HCT116 (cell line): ENCODE data around the gene ADGRF5. TPM values are rescaled to one million over a fixed set of nuclear protein-coding genes. Genes with fewer than 3 reads are reported as not detected.
"Not testable (repeated sequence)": the region's sequence is repeated elsewhere in the genome, so short reads cannot be mapped to it uniquely, and the experiment has no call there.

Experiments
- ATAC-seq: fragments of 200-7000 bp; cut with Tn5 transposase; 2 replicates; pipeline ENCODE4 v1.9.1; 2020; ENCODE audit warnings: mild to moderate bottlenecking, moderate library complexity
- BruUV-seq: library from RNA; stranded (reverse); fragments of 400-500 nt; replicated peaks from 2 replicates; lab custom pipeline; 2021; lab: Mats Ljungman, UMichigan
- CTCF ChIA-PET: fragments of 300-600 bp; sonication (Branson Sonifier 250); formaldehyde crosslinking; loops from one replicate; lab custom pipeline; 2021; ENCODE audit warnings: antibody characterized with exemption; lab: Charles Lee
- POLR2A ChIA-PET: fragments of 300-600, 350-600 bp; sonication (Branson Sonifier 250); formaldehyde crosslinking; loops from one replicate; lab custom pipeline; 2021; ENCODE audit warnings: antibody characterized with exemption; lab: Charles Lee
- RAD21 ChIA-PET, 2 experiments: fragments of 300-600 bp; sonication (Branson Sonifier 250); formaldehyde crosslinking; loops; one replicate each; lab custom pipeline; 2023; ENCODE audit warnings: low total read pairs in 2 of 2; ENCODE audit not compliant: uncharacterized antibody in 2 of 2, unreplicated experiment in 2 of 2, low non-redundant PET in 1 of 2; lab: Charles Lee
- DNase-seq: peaks from one replicate; pipeline ENCODE4 v3.0.0-alpha.2; 2010; ENCODE audit warnings: low read depth, low spot score
- H2AFZ ChIP-seq: fragments of 200-600 bp; shearing (Covaris generic), sonication (generic); 2 replicates; pipeline ENCODE4 v1.6.1; 2017; ENCODE audit warnings: low read depth, mixed run types, mixed read lengths, antibody characterized with exemption, low read length; ENCODE audit not compliant: poor library complexity, severe bottlenecking
- H3K27ac ChIP-seq: 2 replicates; pipeline ENCODE4 v1.5.1; 2012; ENCODE audit warnings: low read depth, low read length
- H3K27me3 ChIP-seq: fragments of 200-600 bp; sonication (generic); 2 replicates; pipeline ENCODE4 v1.6.1; 2016; ENCODE audit warnings: mixed run types, low read length, mixed read lengths; ENCODE audit not compliant: insufficient read depth
- H3K36me3 ChIP-seq, 2 experiments: fragments of 200-500 bp in 1 of 2; fragments of 200-600 bp in 1 of 2; sonication (Bioruptor generic) in 1 of 2; sonication (generic) in 1 of 2; 2 replicates each; pipeline versions ENCODE4 v1.5.1 to v1.6.1; 2014 to 2016; ENCODE audit warnings: low read length in 2 of 2, inconsistent platforms in 1 of 2, mixed read lengths in 1 of 2, mixed run types in 1 of 2; ENCODE audit not compliant: insufficient read depth in 2 of 2, control insufficient read depth in 1 of 2
- H3K4me1 ChIP-seq, 2 experiments: fragments of 200-600 bp in 1 of 2; sonication (generic) in 1 of 2; 2 replicates each; pipeline versions ENCODE4 v1.5.1 to v1.6.1; 2012 to 2017; ENCODE audit warnings: low read length in 2 of 2, inconsistent platforms in 1 of 2, mild to moderate bottlenecking in 1 of 2, mixed read lengths in 1 of 2, mixed run types in 1 of 2, moderate library complexity in 1 of 2; ENCODE audit not compliant: insufficient read depth in 2 of 2, control insufficient read depth in 1 of 2
- H3K4me2 ChIP-seq: fragments of 200-600 bp; sonication (generic); 2 replicates; pipeline ENCODE4 v1.6.1; 2017; ENCODE audit warnings: mixed run types, low read length, mixed read lengths
- H3K4me3 ChIP-seq, 2 experiments: fragments of 200-600 bp in 1 of 2; sonication (generic) in 1 of 2; replicated peaks in 1 of 2; 2 replicates each; pipeline ENCODE4 v1.5.1; 2011 to 2016; ENCODE audit warnings: low read length in 2 of 2, control low read depth in 1 of 2, low read depth in 1 of 2, mild to moderate bottlenecking in 1 of 2, mixed read lengths in 1 of 2, mixed run types in 1 of 2
- H3K79me2 ChIP-seq: fragments of 200-600 bp; sonication (generic); 2 replicates; pipeline ENCODE4 v1.6.1; 2017; ENCODE audit warnings: mild to moderate bottlenecking, mixed run types, low read length, moderate library complexity, mixed read lengths; ENCODE audit not compliant: insufficient read depth
- H3K9ac ChIP-seq: fragments of 200-600 bp; sonication (generic); 2 replicates; pipeline ENCODE4 v1.6.1; 2016; ENCODE audit warnings: low read length, mixed read lengths
- H3K9me2 ChIP-seq: fragments of 200-600 bp; sonication (generic), shearing (Covaris generic); 2 replicates; pipeline ENCODE4 v1.6.1; 2017; ENCODE audit warnings: mixed run types, mild to moderate bottlenecking, moderate library complexity; ENCODE audit not compliant: insufficient read depth
- H3K9me3 ChIP-seq, 2 experiments: fragments of 200-500 bp in 1 of 2; fragments of 200-600 bp in 1 of 2; sonication (Bioruptor generic) in 1 of 2; sonication (generic) in 1 of 2; 2 replicates each; pipeline ENCODE4 v1.6.1; 2014 to 2017; ENCODE audit warnings: low read length in 2 of 2, mixed read lengths in 2 of 2, inconsistent platforms in 1 of 2, low read depth in 1 of 2, mild to moderate bottlenecking in 1 of 2, mixed run types in 1 of 2, moderate library complexity in 1 of 2; ENCODE audit not compliant: control insufficient read depth in 1 of 2, insufficient read depth in 1 of 2
- H4K20me1 ChIP-seq: fragments of 200-600 bp; sonication (generic), shearing (Covaris generic); 2 replicates; pipeline ENCODE4 v1.6.1; 2017; ENCODE audit warnings: mixed run types, mild to moderate bottlenecking, moderate library complexity; ENCODE audit not compliant: insufficient read depth
- ATF3 ChIP-seq: IDR thresholded peaks from 2 replicates; pipeline ENCODE4 v1.6.1; 2012
- CBX3 ChIP-seq: IDR thresholded peaks from 2 replicates; pipeline ENCODE4 v1.6.1; 2012; ENCODE audit warnings: low read depth
- CEBPB ChIP-seq: IDR thresholded peaks from 2 replicates; pipeline ENCODE4 v1.6.1; 2012; ENCODE audit warnings: low read depth
- EGR1 ChIP-seq: IDR thresholded peaks from 2 replicates; pipeline ENCODE4 v1.6.1; 2012; ENCODE audit warnings: low read depth
- ELF1 ChIP-seq: IDR thresholded peaks from 2 replicates; pipeline ENCODE4 v1.6.1; 2012; ENCODE audit warnings: low read depth, borderline replicate concordance
- EZH2 ChIP-seq: fragments of 200-600 bp; sonication (generic); IDR thresholded peaks from 2 replicates; pipeline ENCODE4 v1.6.1; 2017; ENCODE audit warnings: antibody characterized with exemption, mixed run types
- POLR2AphosphoS5 ChIP-seq: IDR thresholded peaks from 2 replicates; pipeline ENCODE4 v1.6.1; 2011; ENCODE audit warnings: mild to moderate bottlenecking, low read depth, low read length, moderate library complexity
- SP1 ChIP-seq: IDR thresholded peaks from 2 replicates; pipeline ENCODE4 v1.6.1; 2012; ENCODE audit warnings: low read depth
- SRF ChIP-seq: IDR thresholded peaks from 2 replicates; pipeline ENCODE4 v1.6.1; 2012; ENCODE audit warnings: low read depth
- ZNF274 ChIP-seq: fragments of 200-500 bp; sonication (Bioruptor generic); IDR thresholded peaks from 2 replicates; pipeline ENCODE4 v1.6.1; 2014; ENCODE audit warnings: mild to moderate bottlenecking, low read depth, low read length, inconsistent platforms
- intact Hi-C: fragments of 100-400 bp; cut with micrococcal nuclease; formaldehyde crosslinking; loops from 2 replicates; pipeline ENCODE4 v1.10.0; 2022
- total RNA-seq: library from RNA; stranded (reverse); gene quantifications from one replicate; pipeline ENCODE4 v1.2.1, GENCODE V29; 2021; ENCODE audit not compliant: unreplicated experiment
- TF ChIP-seq, protein P1 (sequence below), 3 experiments: fragments of 200-600 bp in 1 of 3; sonication (generic) in 1 of 3; IDR thresholded peaks in 2 of 3; conservative IDR thresholded peaks in 1 of 3; 2 replicates each; pipeline ENCODE4 v1.5.1; 2012 to 2017; ENCODE audit warnings: low read depth in 2 of 3, low read length in 2 of 3, antibody characterized with exemption in 1 of 3, borderline replicate concordance in 1 of 3, control low read depth in 1 of 3, mild to moderate bottlenecking in 1 of 3, mixed read lengths in 1 of 3, mixed run types in 1 of 3, moderate library complexity in 1 of 3; ENCODE audit not compliant: insufficient read depth in 1 of 3

ADGRF5 gene
- total RNA-seq, 1 experiment from 2014 or later, result 0.17 TPM

DNA sequence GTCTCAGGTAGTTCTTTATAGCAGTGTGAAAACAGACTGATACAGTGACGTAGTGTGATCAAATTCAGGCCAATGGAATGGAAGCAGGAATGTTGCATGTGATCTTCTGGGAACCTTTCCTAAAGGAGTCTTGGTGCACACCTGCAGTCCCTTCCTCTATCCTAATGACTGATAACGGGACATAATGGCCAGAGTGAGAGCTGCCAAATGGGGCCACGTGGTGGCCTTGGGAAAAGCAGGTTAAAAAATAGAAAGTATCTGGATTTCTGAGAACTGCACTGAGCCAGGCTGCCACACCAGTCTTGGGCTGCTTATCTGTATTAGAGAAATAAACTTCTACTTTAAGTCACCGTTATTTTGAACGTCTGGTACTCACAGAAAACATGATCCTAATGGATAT is 76.6 kb downstream of the ADGRF5 start:
- ATAC-seq (no peak), DNase-seq (no peak)
- Histone ChIP-seq H3K27me3 (no peaks in the 10 kb centered on the region), H3K4me1 (peaks cover 0 to 18% of the 10 kb centered on the region in 2 experiments; a peak in 2 of 4 replicates), H3K9me2 (no peaks in the 10 kb centered on the region), H3K9me3 (peaks cover 0 to 4% of the 10 kb centered on the region in 2 experiments; a peak in 1 of 4 replicates), H3K36me3 (no peaks in the 10 kb centered on the region), H3K4me3 (no peak overlapping the region), H3K27ac (no peak overlapping the region), H4K20me1 (no peaks in the 10 kb centered on the region), H3K4me2 (no peak overlapping the region), H2AFZ (no peak overlapping the region), H3K79me2 (no peaks in the 10 kb centered on the region), H3K9ac (no peak overlapping the region)
- ChIA-PET POLR2A (no interaction called here), CTCF (no interaction called here), RAD21 (no interaction called here)
- TF ChIP-seq SP1, result no peak
- no peak for TF ChIP-seq CEBPB
- no TSS peak for BruUV-seq
- intact Hi-C loops, result loop anchor here (5.0 kb wide), 2 partner anchors 143 to 428 kb away; no protein-coding TSS in a partner anchor

DNA sequence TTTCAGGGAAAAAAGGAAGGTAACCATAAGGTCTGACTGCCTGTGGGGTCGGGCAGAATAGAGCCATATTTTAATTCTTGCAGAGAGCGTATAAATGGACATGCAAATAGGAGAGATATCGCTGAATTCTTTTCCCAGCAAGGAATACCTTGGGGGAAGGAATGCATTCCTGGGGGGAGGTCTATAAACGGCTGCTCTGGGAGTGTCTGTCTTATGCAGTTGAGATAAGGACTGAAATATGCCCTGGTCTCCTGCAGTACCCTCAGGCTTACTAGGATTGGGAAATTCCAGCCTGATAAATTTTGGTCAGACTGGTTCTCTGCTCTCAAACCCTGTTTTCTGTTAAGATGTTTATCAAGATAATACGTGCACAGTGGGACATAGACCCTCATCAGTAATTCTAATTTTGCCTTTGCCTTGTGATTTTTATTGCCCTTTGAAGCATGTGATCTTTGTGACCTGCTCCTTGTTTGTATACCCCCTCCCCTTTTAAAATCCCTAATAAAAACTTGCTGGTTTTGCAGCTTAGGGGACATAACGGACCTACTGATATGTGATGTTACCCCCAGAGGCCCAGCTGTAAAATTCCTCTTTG is 79.4 kb downstream of the ADGRF5 start:
- H3K4me3 ChIP-seq, POLR2A ChIA-PET, CTCF ChIA-PET, H4K20me1 ChIP-seq, RAD21 ChIA-PET, H2AFZ ChIP-seq, H3K27ac ChIP-seq, ATAC-seq, H3K9me2 ChIP-seq, H3K4me1 ChIP-seq, DNase-seq, H3K9me3 ChIP-seq, H3K9ac ChIP-seq, H3K36me3 ChIP-seq, BruUV-seq, intact Hi-C loops, H3K27me3 ChIP-seq, H3K4me2 ChIP-seq, H3K79me2 ChIP-seq: not testable (repeated sequence)

GRCh38 chr6:46838033-46838432 is 83.7 kb downstream of the ADGRF5 start:
- intact Hi-C loops, result no loop called here
- CTCF ChIA-PET, result no interaction called here
- DNase-seq, result no peak
- TF ChIP-seq ZNF274 (no peak), ELF1 (no peak), ATF3 (no peak), SP1 (no peak), EGR1 (no peak), SRF (no peak), POLR2AphosphoS5 (no peak), CBX3 (no peak), CEBPB (no peak), EZH2 (no peak)
- TF ChIP-seq, protein P1, sequence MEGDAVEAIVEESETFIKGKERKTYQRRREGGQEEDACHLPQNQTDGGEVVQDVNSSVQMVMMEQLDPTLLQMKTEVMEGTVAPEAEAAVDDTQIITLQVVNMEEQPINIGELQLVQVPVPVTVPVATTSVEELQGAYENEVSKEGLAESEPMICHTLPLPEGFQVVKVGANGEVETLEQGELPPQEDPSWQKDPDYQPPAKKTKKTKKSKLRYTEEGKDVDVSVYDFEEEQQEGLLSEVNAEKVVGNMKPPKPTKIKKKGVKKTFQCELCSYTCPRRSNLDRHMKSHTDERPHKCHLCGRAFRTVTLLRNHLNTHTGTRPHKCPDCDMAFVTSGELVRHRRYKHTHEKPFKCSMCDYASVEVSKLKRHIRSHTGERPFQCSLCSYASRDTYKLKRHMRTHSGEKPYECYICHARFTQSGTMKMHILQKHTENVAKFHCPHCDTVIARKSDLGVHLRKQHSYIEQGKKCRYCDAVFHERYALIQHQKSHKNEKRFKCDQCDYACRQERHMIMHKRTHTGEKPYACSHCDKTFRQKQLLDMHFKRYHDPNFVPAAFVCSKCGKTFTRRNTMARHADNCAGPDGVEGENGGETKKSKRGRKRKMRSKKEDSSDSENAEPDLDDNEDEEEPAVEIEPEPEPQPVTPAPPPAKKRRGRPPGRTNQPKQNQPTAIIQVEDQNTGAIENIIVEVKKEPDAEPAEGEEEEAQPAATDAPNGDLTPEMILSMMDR (IDR thresholded peaks at IDR 0.05 in 2 of 3, conservative IDR thresholded peaks at IDR 0.05 in 1 of 3; ENCODE audit: borderline replicate concordance in 1 of 3, insufficient read depth in 1 of 3, low read depth in 2 of 3, low read length in 2 of 3), result no peak

More at GRCh38 chr6:46838033-46838432, 83.7 kb downstream of the ADGRF5 start:
- no TSS peak for BruUV-seq
- Histone ChIP-seq H3K4me3 (no peak overlapping the region), H3K9me2 (no peaks in the 10 kb centered on the region), H2AFZ (no peak overlapping the region), H3K27ac (no peak overlapping the region), H3K9ac (no peak overlapping the region), H4K20me1 (no peaks in the 10 kb centered on the region), H3K9me3 (peaks cover 0 to 4% of the 10 kb centered on the region in 2 experiments; a peak in 1 of 4 replicates), H3K79me2 (no peaks in the 10 kb centered on the region), H3K36me3 (no peaks in the 10 kb centered on the region), H3K27me3 (no peaks in the 10 kb centered on the region), H3K4me2 (no peak overlapping the region), H3K4me1 (no peaks in the 10 kb centered on the region)
- ATAC-seq, result no peak
- ChIA-PET RAD21 (no interaction called here), POLR2A (no interaction called here)
